Measurements from ENCODE around the gene SEPTIN8. TPM values are rescaled to one million over a fixed set of nuclear protein-coding genes. Genes with fewer than 3 reads are reported as not detected.

The SEPTIN8 gene
- total RNA-seq, 2 experiments from 2014 or later = 10.6 to 15.5 TPM

DNA sequence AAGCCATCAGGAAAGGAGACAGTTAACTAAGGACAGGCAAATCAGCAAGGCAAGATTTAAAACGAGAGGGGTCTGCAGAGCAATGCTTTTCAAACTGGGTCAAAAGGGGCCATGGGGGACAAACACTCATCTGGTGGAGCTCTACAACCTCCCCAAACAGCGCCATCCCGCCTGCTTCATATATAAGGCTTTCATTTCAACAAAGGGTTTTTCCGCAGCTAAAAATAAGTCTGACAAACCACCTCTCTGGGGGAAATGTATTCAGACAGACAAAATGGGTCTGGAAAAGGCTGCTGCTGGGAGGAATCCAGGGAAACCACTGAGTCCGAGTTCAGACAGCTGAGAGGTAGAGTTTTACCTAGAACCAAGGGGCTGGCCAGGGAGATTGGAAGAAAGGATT is 8.3 kb upstream of the SEPTIN8 start:
- POLR2A ChIA-PET = interaction anchor here (0.7 kb wide), 2 partner anchors 181 to 294 kb away, joined by 3 to 7 read pairs; no protein-coding TSS in a partner anchor
- H3K4me2 ChIP-seq (ENCODE audit: low read length) = no peak overlapping the region
- no TSS peak for BruUV-seq (replicated peaks)
- no peak overlapping the region for H3K4me3 ChIP-seq (ENCODE audit: low read depth, low read length, poor library complexity, severe bottlenecking)
- CTCF ChIA-PET (ENCODE audit: unreplicated experiment) = no interaction called here
- H3K4me1 ChIP-seq (ENCODE audit: insufficient read depth, low read length, poor library complexity, severe bottlenecking) = no peaks in the 10 kb centered on the region
- H3K36me3 ChIP-seq (ENCODE audit: insufficient read depth, low read length) = no peaks in the 10 kb centered on the region
- H4K20me1 ChIP-seq (ENCODE audit: insufficient read depth, low read length) = no peaks in the 10 kb centered on the region
- H3K9me2 ChIP-seq (ENCODE audit: insufficient read depth, low read length) = no peaks in the 10 kb centered on the region
- H3K79me2 ChIP-seq (ENCODE audit: insufficient read depth, low read depth, low read length) = no peaks in the 10 kb centered on the region
- TF ChIP-seq CTCF (conservative IDR thresholded peaks at IDR 0.05; ENCODE audit: low read length) = no peak
- TF ChIP-seq EZH2phosphoT487 (IDR thresholded peaks at IDR 0.05; ENCODE audit: borderline replicate concordance, low read depth, low read length) = no peak
- no peaks in the 10 kb centered on the region for H3K9me3 ChIP-seq (ENCODE audit: low read length)
- intact Hi-C loops (cut with micrococcal nuclease; ENCODE audit: unreplicated experiment) = no loop called here
- H2AFZ ChIP-seq (ENCODE audit: low read length) = no peak overlapping the region
- no peak for DNase-seq (ENCODE audit: low spot score)
- H3K27ac ChIP-seq (ENCODE audit: low read depth, low read length, poor library complexity, severe bottlenecking) = no peak overlapping the region

DNA sequence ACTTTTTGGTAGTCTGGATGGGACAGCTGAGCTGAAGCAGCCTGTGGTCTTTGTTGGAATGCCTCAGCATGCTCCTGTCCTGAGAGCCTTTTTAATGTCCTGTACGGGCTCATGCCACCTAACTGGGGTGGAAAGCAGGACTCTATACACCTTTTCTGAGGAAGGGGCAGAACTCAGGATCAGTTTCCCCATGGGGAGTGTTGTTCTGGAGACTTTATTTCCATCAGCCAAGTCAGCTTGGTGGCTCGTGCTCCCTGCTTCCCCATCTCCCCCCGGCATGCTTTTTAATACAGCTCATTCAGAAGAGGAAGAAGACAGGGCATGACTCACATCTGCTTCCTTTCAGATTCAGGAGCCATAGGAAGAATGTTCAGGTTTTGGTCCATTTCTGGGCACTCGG is 5.1 kb upstream of the SEPTIN8 start:
- Histone ChIP-seq H3K9me2 (ENCODE audit: insufficient read depth, low read length) (no peaks in the 10 kb centered on the region), H2AFZ (ENCODE audit: low read length) (no peak overlapping the region), H3K36me3 (ENCODE audit: insufficient read depth, low read length) (no peaks in the 10 kb centered on the region), H3K79me2 (ENCODE audit: insufficient read depth, low read depth, low read length) (no peaks in the 10 kb centered on the region), H3K4me3 (ENCODE audit: low read depth, low read length, poor library complexity, severe bottlenecking) (no peak overlapping the region), H3K4me2 (ENCODE audit: low read length) (no peak overlapping the region), H3K9me3 (ENCODE audit: low read length) (no peaks in the 10 kb centered on the region), H4K20me1 (ENCODE audit: insufficient read depth, low read length) (no peaks in the 10 kb centered on the region), H3K4me1 (ENCODE audit: insufficient read depth, low read length, poor library complexity, severe bottlenecking) (no peaks in the 10 kb centered on the region), H3K27ac (ENCODE audit: low read depth, low read length, poor library complexity, severe bottlenecking) (no peak overlapping the region)
- ChIA-PET POLR2A (interaction anchor here (1.3 kb wide), 1 partner anchor 79 kb away, joined by 3 read pairs; no protein-coding TSS in a partner anchor), CTCF (ENCODE audit: unreplicated experiment) (no interaction called here)
- DNase-seq (ENCODE audit: low spot score) = no peak
- intact Hi-C loops (cut with micrococcal nuclease; ENCODE audit: unreplicated experiment) = no loop called here
- TF ChIP-seq EZH2phosphoT487 (IDR thresholded peaks at IDR 0.05; ENCODE audit: borderline replicate concordance, low read depth, low read length) (no peak), CTCF (conservative IDR thresholded peaks at IDR 0.05; ENCODE audit: low read length) (no peak)
- BruUV-seq (replicated peaks) = no TSS peak

GRCh38 chr5:132781029-132781428 is 4.0 kb upstream of the SEPTIN8 start:
- H3K4me3 ChIP-seq (ENCODE audit: low read depth, low read length, poor library complexity, severe bottlenecking) = no peak overlapping the region
- no peak overlapping the region for H3K4me2 ChIP-seq (ENCODE audit: low read length)
- ChIA-PET POLR2A (interaction anchor here (0.7 kb wide), 2 partner anchors 114 to 201 kb away, joined by 3 to 4 read pairs; no protein-coding TSS in a partner anchor), CTCF (ENCODE audit: unreplicated experiment) (no interaction called here)
- no peaks in the 10 kb centered on the region for H3K9me2 ChIP-seq (ENCODE audit: insufficient read depth, low read length)
- no peak overlapping the region for H2AFZ ChIP-seq (ENCODE audit: low read length)
- H3K4me1 ChIP-seq (ENCODE audit: insufficient read depth, low read length, poor library complexity, severe bottlenecking) = peaks cover 7% of the 10 kb centered on the region
- no TSS peak for BruUV-seq (replicated peaks)
- DNase-seq (ENCODE audit: low spot score) = no peak
- H3K79me2 ChIP-seq (ENCODE audit: insufficient read depth, low read depth, low read length) = no peaks in the 10 kb centered on the region
- no peak for TF ChIP-seq CTCF (conservative IDR thresholded peaks at IDR 0.05; ENCODE audit: low read length)
- no peak for TF ChIP-seq EZH2phosphoT487 (IDR thresholded peaks at IDR 0.05; ENCODE audit: borderline replicate concordance, low read depth, low read length)
- no peaks in the 10 kb centered on the region for H4K20me1 ChIP-seq (ENCODE audit: insufficient read depth, low read length)
- H3K36me3 ChIP-seq (ENCODE audit: insufficient read depth, low read length) = no peaks in the 10 kb centered on the region
- no peak overlapping the region for H3K27ac ChIP-seq (ENCODE audit: low read depth, low read length, poor library complexity, severe bottlenecking)
- no peaks in the 10 kb centered on the region for H3K9me3 ChIP-seq (ENCODE audit: low read length)
- intact Hi-C loops (cut with micrococcal nuclease; ENCODE audit: unreplicated experiment) = no loop called here
